ENCODE measurements around the gene MCM6.
"Not testable (repeated sequence)": the region's sequence is repeated elsewhere in the genome, so short reads cannot be mapped to it uniquely, and the experiment has no call there.

MCM6 gene

GRCh38 chr2:135893374-135893794 lies 17.1 kb upstream of the MCM6 start:
- ChIA-PET POLR2A (ENCODE audit: low non-redundant PET) (no interaction called here), CTCF (interaction anchor here (0.7 kb wide), 1 partner anchor 20 kb away, joined by 4 read pairs; no protein-coding TSS in a partner anchor)
- TF ChIP-seq CTCF (conservative IDR thresholded peaks at IDR 0.05; ENCODE audit: low read depth) = no peak

DNA sequence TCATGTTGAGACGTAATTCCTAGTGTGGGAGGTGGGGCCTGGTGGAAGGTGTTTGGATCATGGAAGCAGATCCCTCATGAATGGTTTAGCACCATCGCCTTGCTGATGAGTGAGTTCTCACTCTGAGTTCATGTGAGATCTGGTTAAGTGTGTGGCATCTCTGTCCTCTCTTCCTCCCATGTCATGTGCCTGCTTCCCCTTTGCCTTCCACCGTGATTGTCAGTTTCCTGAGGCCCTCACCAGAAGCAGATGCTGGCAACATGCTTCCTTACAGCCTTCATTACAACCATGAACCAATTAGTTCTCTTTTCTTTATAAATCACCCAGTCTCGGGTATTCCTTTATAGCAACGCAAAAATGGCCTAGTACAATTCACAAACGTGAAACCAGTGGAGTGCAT lies 14.6 kb upstream of the MCM6 start:
- POLR2A ChIA-PET (ENCODE audit: low non-redundant PET) = no interaction called here
- DNase-seq (ENCODE audit: low spot score) = no peak
- CTCF ChIA-PET = no interaction called here
- no peak overlapping the region for H3K27ac ChIP-seq
- TF ChIP-seq CTCF (conservative IDR thresholded peaks at IDR 0.05; ENCODE audit: low read depth) = no peak

More at GRCh38 chr2:135893374-135893794, 17.1 kb upstream of the MCM6 start:
- DNase-seq (ENCODE audit: low spot score) = no peak
- H3K27ac ChIP-seq = no peak overlapping the region

DNA sequence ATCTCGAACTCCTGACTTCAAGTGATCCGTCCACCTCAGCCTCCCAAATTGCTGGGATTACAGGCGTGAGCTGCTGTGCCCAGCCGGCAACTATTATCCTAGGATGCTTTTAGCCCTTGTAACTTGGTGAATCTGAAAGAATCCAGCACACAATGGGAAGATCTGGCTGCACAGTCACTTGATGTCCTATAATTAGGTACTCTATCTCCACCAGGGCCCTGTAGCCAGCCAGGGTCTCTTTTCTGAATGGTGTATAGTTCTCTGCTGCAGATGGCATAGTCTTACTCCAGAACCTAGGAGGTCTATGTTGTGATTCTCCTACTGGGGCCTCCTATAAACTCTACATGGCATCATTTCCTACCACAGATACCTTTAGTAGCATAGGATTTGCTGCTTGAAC lies 13.9 kb upstream of the MCM6 start:
- CTCF ChIA-PET = no interaction called here
- no peak for TF ChIP-seq CTCF (conservative IDR thresholded peaks at IDR 0.05; ENCODE audit: low read depth)
- no peak for DNase-seq (ENCODE audit: low spot score)

DNA sequence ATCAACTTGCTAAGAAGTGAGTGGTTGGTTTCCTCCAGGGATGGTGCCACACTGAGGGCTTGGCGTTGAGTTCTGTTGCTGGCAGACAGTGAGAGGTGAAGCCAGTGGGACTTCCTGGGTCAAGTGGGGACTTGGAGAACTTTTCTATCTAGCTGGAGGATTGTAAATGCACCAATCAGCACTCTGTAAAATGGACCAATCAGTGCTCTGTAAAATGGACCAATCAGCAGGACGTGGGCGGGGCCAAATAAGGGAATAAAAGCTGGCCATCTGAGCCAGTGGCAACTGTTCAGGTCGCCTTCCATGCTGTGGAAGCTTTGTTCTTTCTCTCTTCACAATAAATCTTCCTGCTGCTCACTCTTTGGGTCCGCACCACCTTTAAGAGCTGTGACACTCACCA lies 12.3 kb upstream of the MCM6 start:
- CTCF ChIA-PET = interaction anchor here (0.7 kb wide), 1 partner anchor 743 kb away, joined by 4 read pairs; no protein-coding TSS in a partner anchor
- POLR2A ChIA-PET (ENCODE audit: low non-redundant PET); DNase-seq (ENCODE audit: low spot score); H3K27ac ChIP-seq: not testable (repeated sequence)

More for the DNA sequence above, 13.9 kb upstream of the MCM6 start:
- H3K27ac ChIP-seq = no peak overlapping the region
- POLR2A ChIA-PET (ENCODE audit: low non-redundant PET) = no interaction called here

DNA sequence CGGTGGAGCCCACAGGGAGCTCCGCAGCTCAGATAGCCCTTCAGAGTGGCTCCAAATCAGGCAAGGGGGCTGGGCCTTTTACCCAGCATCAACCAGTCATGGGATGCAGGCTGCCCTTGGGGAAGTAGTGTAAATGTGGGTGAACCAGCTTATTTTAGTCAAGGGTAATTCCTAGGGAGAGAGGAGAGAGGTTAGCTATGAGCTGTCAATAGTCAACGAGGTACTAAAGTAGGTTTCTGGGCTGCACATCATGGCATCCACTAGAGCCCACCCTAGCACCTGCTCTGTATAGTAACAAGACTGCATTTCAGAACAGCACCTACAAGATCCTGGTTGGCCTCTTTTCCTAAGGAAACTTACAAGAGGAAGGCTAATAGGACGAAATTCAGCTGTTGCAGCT lies 9.5 kb upstream of the MCM6 start:
- no peak overlapping the region for H3K27ac ChIP-seq
- ChIA-PET POLR2A (ENCODE audit: low non-redundant PET) (no interaction called here), CTCF (no interaction called here)
- DNase-seq (ENCODE audit: low spot score) = no peak
- no peak for TF ChIP-seq CTCF (conservative IDR thresholded peaks at IDR 0.05; ENCODE audit: low read depth)

DNA sequence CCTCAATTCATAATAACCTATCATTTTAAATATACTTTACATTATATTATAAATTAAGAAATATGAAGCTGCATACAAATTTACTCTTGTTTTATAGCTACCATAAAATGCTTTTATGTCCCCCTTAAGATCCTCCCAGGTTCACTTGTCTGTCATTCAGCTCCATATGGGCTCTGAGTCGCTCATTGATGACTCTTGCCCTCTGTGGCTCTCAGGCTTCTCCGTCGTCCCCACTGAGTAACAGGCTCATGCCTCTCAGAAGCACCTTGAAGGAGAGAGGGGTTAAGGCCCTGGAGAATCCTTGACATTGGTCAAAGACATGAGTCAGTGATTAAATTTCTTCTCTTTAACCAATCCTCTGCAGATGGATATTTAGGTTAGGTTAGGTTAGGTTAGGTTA lies 6.2 kb upstream of the MCM6 start:
- ChIA-PET POLR2A (ENCODE audit: low non-redundant PET) (no interaction called here), CTCF (no interaction called here)
- no peak overlapping the region for H3K27ac ChIP-seq
- no peak for DNase-seq (ENCODE audit: low spot score)
- no peak for TF ChIP-seq CTCF (conservative IDR thresholded peaks at IDR 0.05; ENCODE audit: low read depth)

- POLR2A ChIA-PET (ENCODE audit: low non-redundant PET) = not testable (repeated sequence)
- CTCF ChIA-PET = interaction anchor here (0.5 kb wide), 1 partner anchor 1818 kb away, joined by 3 read pairs; no protein-coding TSS in a partner anchor
- peak overlapping the region; percentile 89 for H3K27ac ChIP-seq
These were observed 527 bp upstream of the MCM6 start for GRCh38 chr2:135876770-135877169.

GRCh38 chr2:135875491-135876065 lies 665 bp downstream of the MCM6 start:
- POLR2A ChIA-PET (ENCODE audit: low non-redundant PET) = interaction anchor here (0.7 kb wide), 1 partner anchor 10 kb away, joined by 3 read pairs; no protein-coding TSS in a partner anchor
- H3K27ac ChIP-seq = peak overlapping the region; percentile 89
- TF ChIP-seq CTCF (conservative IDR thresholded peaks at IDR 0.05; ENCODE audit: low read depth) = no peak
- peak; percentile 52 for DNase-seq (ENCODE audit: low spot score)
- CTCF ChIA-PET = no interaction called here

More at GRCh38 chr2:135876770-135877169, 527 bp upstream of the MCM6 start:
- DNase-seq (ENCODE audit: low spot score) = not testable (repeated sequence)
